Neural cell (in vitro differentiated cells): ENCODE data around the gene MMP28.

ENCODE experiments used
- EP300 ChIP-seq: fragments of 450-650 bp; conservative IDR thresholded peaks from 2 replicates; pipeline ENCODE4 v1.6.1; 2014; ENCODE audit warnings: antibody characterized with exemption, mild to moderate bottlenecking, moderate library complexity; ENCODE audit not compliant: poor library complexity, severe bottlenecking
- EZH2 ChIP-seq: fragments of 200-600, 300-800 bp; shearing (Covaris generic), sonication (generic); IDR thresholded peaks from 2 replicates; pipeline ENCODE4 v1.6.1; 2014; ENCODE audit warnings: antibody characterized with exemption, low read length, borderline replicate concordance, mild to moderate bottlenecking; ENCODE audit not compliant: insufficient read depth, poor library complexity, severe bottlenecking
- POLR2AphosphoS5 ChIP-seq: IDR thresholded peaks from 2 replicates; pipeline ENCODE4 v1.6.1; 2012
- RAD21 ChIP-seq: fragments of 450-650 bp; conservative IDR thresholded peaks from 2 replicates; pipeline ENCODE4 v1.6.1; 2014; ENCODE audit warnings: antibody characterized with exemption, mild to moderate bottlenecking, moderate library complexity
- SMC3 ChIP-seq: fragments of 450-650 bp; conservative IDR thresholded peaks from 2 replicates; pipeline ENCODE4 v1.6.1; 2014; ENCODE audit warnings: antibody characterized with exemption, mild to moderate bottlenecking, moderate library complexity; ENCODE audit not compliant: poor library complexity
- TAF1 ChIP-seq: IDR thresholded peaks from 2 replicates; pipeline ENCODE4 v1.6.1; 2012; ENCODE audit warnings: low read depth
- TF ChIP-seq, protein P1 (sequence below): fragments of 450-650 bp; IDR thresholded peaks from 2 replicates; pipeline ENCODE4 v1.5.1; 2014; ENCODE audit warnings: antibody characterized with exemption, mild to moderate bottlenecking, moderate library complexity; ENCODE audit not compliant: poor library complexity, severe bottlenecking
- TF ChIP-seq, protein P2 (sequence below): IDR thresholded peaks from 2 replicates; pipeline ENCODE4 v1.6.1; 2012; ENCODE audit warnings: borderline replicate concordance

DNA sequence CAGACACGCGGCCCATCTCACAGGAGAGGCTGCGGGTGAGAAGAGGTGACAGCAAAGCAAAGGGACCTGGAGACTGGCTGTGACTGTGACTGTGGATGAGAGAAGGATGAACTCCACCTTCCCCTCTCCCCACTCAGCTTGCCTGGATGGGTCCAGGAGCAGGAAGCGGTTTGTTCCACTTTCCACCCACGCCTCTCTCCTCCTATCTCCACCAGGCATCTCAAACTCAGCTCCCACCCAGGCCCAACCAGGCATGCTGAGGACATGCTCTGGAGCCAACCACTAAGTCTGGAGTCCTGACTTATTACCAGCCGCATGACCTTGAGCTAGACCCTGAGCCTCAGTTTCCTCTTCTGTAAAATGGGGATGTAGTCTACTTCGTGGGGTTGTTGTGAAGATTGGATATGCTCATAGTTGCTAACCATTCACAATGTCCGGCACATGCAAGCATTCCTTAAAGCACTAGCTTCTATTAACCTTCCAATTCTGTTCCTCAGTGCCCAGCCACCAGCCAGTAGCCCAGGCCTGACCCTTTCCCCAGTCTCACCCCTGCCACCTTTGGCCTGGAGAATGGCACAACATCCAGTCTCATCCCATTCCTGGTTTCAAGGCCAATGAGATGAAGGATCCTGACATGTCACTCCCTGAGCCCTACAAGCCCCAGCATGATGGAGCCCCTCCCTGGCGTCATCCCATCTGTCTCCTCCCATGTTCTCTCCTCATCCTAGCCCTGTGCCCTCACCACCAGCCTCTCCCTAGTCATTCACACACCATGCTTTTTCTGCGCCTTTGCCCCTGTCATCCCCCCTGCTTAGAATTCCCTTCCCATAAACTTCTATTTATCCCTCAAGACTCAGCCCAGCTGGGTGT is 44.7 kb downstream of the MMP28 start:
- TF ChIP-seq, protein P1, sequence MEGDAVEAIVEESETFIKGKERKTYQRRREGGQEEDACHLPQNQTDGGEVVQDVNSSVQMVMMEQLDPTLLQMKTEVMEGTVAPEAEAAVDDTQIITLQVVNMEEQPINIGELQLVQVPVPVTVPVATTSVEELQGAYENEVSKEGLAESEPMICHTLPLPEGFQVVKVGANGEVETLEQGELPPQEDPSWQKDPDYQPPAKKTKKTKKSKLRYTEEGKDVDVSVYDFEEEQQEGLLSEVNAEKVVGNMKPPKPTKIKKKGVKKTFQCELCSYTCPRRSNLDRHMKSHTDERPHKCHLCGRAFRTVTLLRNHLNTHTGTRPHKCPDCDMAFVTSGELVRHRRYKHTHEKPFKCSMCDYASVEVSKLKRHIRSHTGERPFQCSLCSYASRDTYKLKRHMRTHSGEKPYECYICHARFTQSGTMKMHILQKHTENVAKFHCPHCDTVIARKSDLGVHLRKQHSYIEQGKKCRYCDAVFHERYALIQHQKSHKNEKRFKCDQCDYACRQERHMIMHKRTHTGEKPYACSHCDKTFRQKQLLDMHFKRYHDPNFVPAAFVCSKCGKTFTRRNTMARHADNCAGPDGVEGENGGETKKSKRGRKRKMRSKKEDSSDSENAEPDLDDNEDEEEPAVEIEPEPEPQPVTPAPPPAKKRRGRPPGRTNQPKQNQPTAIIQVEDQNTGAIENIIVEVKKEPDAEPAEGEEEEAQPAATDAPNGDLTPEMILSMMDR = no peak
- TF ChIP-seq EZH2 = no peak
- TF ChIP-seq TAF1 = no peak
- no peak for TF ChIP-seq POLR2AphosphoS5
- no peak for TF ChIP-seq SMC3
- no peak for TF ChIP-seq RAD21
- no peak for TF ChIP-seq EP300
- TF ChIP-seq, protein P2, sequence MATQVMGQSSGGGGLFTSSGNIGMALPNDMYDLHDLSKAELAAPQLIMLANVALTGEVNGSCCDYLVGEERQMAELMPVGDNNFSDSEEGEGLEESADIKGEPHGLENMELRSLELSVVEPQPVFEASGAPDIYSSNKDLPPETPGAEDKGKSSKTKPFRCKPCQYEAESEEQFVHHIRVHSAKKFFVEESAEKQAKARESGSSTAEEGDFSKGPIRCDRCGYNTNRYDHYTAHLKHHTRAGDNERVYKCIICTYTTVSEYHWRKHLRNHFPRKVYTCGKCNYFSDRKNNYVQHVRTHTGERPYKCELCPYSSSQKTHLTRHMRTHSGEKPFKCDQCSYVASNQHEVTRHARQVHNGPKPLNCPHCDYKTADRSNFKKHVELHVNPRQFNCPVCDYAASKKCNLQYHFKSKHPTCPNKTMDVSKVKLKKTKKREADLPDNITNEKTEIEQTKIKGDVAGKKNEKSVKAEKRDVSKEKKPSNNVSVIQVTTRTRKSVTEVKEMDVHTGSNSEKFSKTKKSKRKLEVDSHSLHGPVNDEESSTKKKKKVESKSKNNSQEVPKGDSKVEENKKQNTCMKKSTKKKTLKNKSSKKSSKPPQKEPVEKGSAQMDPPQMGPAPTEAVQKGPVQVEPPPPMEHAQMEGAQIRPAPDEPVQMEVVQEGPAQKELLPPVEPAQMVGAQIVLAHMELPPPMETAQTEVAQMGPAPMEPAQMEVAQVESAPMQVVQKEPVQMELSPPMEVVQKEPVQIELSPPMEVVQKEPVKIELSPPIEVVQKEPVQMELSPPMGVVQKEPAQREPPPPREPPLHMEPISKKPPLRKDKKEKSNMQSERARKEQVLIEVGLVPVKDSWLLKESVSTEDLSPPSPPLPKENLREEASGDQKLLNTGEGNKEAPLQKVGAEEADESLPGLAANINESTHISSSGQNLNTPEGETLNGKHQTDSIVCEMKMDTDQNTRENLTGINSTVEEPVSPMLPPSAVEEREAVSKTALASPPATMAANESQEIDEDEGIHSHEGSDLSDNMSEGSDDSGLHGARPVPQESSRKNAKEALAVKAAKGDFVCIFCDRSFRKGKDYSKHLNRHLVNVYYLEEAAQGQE = no peak
